ENCODE results near the gene TAS1R3. TPM values are rescaled to one million over a fixed set of nuclear protein-coding genes. Genes with fewer than 3 reads are reported as not detected.

The TAS1R3 gene
- total and polyA plus RNA-seq, 10 of the 15 experiments (the other 5 are each of a cell fraction or from before 2014, with no cell fraction given), result 0.04 to 0.51 (median 0.08) TPM; not detected in 3

- TF ChIP-seq TARDBP (IDR thresholded peaks at IDR 0.05; ENCODE audit: borderline replicate concordance) (no peak), HDGF (IDR thresholded peaks at IDR 0.05) (no peak; the same call in 1 of the 2 replicates), NFIC (IDR thresholded peaks at IDR 0.05; ENCODE audit: low read depth, low read length) (no peak), SMARCA5 (IDR thresholded peaks at IDR 0.05) (no peak)
These were observed 43.5 kb downstream of the TAS1R3 start (continued) for GRCh38 chr1:1374589-1374928.

DNA sequence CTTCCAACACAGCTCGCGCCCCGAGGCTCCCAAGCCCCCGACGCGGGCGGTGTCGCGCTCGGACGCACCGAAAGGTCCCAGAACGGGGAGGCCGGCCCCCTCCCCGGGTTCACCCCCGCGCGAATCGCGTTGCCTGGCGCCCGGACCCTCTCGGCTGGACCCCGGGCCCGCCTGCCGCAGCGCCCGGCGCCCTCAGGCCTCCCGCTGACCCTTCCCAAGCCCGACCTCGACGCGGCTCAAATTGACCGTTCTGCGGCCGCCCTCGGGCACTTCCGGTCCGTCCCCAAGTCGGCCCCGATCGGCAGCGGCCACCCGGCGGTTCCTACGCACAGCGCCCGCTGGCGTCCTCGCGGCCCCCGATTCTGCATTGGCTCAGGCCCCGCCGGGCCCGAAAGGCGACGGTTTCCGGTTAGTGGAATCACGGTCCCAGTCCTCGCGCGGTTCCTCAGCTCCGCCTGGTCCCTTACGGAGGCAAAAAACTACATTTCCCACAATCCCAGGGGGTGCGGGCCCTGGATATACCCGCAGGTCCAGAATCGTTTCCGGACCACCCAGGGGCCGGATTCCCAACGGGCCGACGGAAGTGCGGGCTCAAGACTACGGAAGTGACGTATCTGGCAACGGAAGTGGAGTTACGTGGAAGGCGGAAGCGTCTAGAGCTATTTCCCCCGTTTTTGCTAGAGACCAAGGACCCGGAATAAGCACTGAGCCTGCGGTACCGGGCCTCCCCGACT, 44.0 kb downstream of the TAS1R3 start, which contains the start of gene AURKAIP1:
TSS of gene AURKAIP1 (minus strand) at position 279 of the 734 bp plus-strand sequence. CDS start 451 bp downstream, outside the sequence.
- Histone ChIP-seq H3K79me2 (ENCODE audit: control insufficient read depth, insufficient read depth, low read length) (peaks cover 30% of the 10 kb centered on the region), H3K9me3 (replicated peaks; ENCODE audit: control insufficient read depth, insufficient read depth, low read length) (no peaks in the 10 kb centered on the region), H3K4me1 (ENCODE audit: control insufficient read depth, insufficient read depth, low read length) (peaks cover 24% of the 10 kb centered on the region), H3K4me3 (peak within 1 kb of the TSS; percentile 94), H3K27me3 (replicated peaks in 1 of 2; ENCODE audit: control insufficient read depth in 2 of 2, insufficient read depth in 2 of 2, low read length in 1 of 2) (no peaks in the 10 kb centered on the region), H3K27ac (ENCODE audit: control insufficient read depth, insufficient read depth) (peak within 1 kb of the TSS; percentile 86), H4K20me1 (ENCODE audit: control insufficient read depth, insufficient read depth) (no peaks in the 10 kb centered on the region), H3K4me2 (ENCODE audit: control insufficient read depth, insufficient read depth) (peak within 1 kb of the TSS; percentile 95), H3K36me3 (ENCODE audit: control insufficient read depth in 2 of 2, insufficient read depth in 2 of 2, low read length in 1 of 2) (peaks cover 0 to 3% of the 10 kb centered on the region in 2 experiments; a peak in 2 of 4 replicates), H2AFZ (ENCODE audit: control insufficient read depth, low read depth, low read length) (peak within 1 kb of the TSS; percentile 67), H3K9ac (ENCODE audit: control insufficient read depth, insufficient read depth, low read length) (peak within 1 kb of the TSS; percentile 95)
- CTCF ChIA-PET, result interaction anchor here (0.8 to 1.8 kb wide), 10 partner anchors 23 to 144 kb away, joined by 3 to 5 read pairs (median 4); partner anchors contain the start of genes CCNL2 and MRPL20
- no TSS peak for BruUV-seq (replicated peaks)
- WGBS (ENCODE audit: insufficient coverage, insufficient replicate concordance, low lambda C conversion rate, missing lambda C conversion rate), result 1% methylated on average over 85 of the region's 85 CpGs
- intact Hi-C loops (cut with micrococcal nuclease; ENCODE audit: unreplicated experiment) (loop anchor here (2.0 to 10.0 kb wide), 2 partner anchors 66 to 130 kb away; partner anchors contain the start of gene PUSL1), in situ Hi-C loops (cut with MboI) (no loop called here)
- SMC1A ChIA-PET (ENCODE audit: uncharacterized antibody, unreplicated experiment), result interaction anchor here (0.6 to 1.5 kb wide), 6 partner anchors 31 to 131 kb away, joined by 3 to 5 read pairs (median 3); no protein-coding TSS in a partner anchor
- RAD21 ChIA-PET (ENCODE audit: unreplicated experiment), result interaction anchor here (1.2 to 1.4 kb wide), 5 partner anchors 24 to 131 kb away, joined by 3 to 6 read pairs (median 4); partner anchors contain the start of gene CCNL2
- FAIRE-seq (peak; percentile 100), ATAC-seq (peak; percentile 94), DNase-seq (ENCODE audit: low read depth, low spot score) (peak; percentile 98)
- POLR2A ChIA-PET, result interaction anchor here (0.5 to 2.5 kb wide), 9 partner anchors 15 to 130 kb away, joined by 3 to 17 read pairs (median 3); partner anchors contain the start of gene CCNL2
- TF ChIP-seq USF1 (IDR thresholded peaks at IDR 0.05; ENCODE audit: borderline replicate concordance, extremely low read length, insufficient read depth, low read depth, low read length) (peak; percentile 17), SMC3 (IDR thresholded peaks at IDR 0.05; ENCODE audit: borderline replicate concordance, low read length) (no peak), FOXM1 (IDR thresholded peaks at IDR 0.05; ENCODE audit: low read depth, low read length) (no peak), CBX3 (IDR thresholded peaks at IDR 0.05; ENCODE audit: borderline replicate concordance, low read depth) (no peak), SREBF2 (IDR thresholded peaks at IDR 0.05; ENCODE audit: low read length) (no peak; the same call in none of the 2 replicates), DPF2 (IDR thresholded peaks at IDR 0.05) (peak; percentile 81), SPI1 (IDR thresholded peaks at IDR 0.05; ENCODE audit: borderline replicate concordance, insufficient read depth, low read depth, low read length) (peak; percentile 71), CBX5 (IDR thresholded peaks at IDR 0.05; ENCODE audit: low read depth) (peak; percentile 98), BCL11A (IDR thresholded peaks at IDR 0.05; ENCODE audit: low read depth, low read length) (no peak), USF2 (IDR thresholded peaks at IDR 0.05; ENCODE audit: borderline replicate concordance, low read depth, low read length) (no peak), NR2C1 (IDR thresholded peaks at IDR 0.05) (peak; percentile 97), MXI1 (IDR thresholded peaks at IDR 0.05; ENCODE audit: low read depth, low read length) (peak; percentile 84), ZNF207 (IDR thresholded peaks at IDR 0.05; ENCODE audit: borderline replicate concordance) (peak; percentile 100), NFYA (IDR thresholded peaks at IDR 0.05; ENCODE audit: borderline replicate concordance, low read depth, low read length) (no peak)
- TF ChIP-seq, protein P1, sequence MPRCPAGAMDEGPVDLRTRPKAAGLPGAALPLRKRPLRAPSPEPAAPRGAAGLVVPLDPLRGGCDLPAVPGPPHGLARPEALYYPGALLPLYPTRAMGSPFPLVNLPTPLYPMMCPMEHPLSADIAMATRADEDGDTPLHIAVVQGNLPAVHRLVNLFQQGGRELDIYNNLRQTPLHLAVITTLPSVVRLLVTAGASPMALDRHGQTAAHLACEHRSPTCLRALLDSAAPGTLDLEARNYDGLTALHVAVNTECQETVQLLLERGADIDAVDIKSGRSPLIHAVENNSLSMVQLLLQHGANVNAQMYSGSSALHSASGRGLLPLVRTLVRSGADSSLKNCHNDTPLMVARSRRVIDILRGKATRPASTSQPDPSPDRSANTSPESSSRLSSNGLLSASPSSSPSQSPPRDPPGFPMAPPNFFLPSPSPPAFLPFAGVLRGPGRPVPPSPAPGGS (IDR thresholded peaks at IDR 0.05; ENCODE audit: borderline replicate concordance, insufficient read depth, low read depth, low read length, poor library complexity, severe bottlenecking), result no peak

Measured in GM12878 (cell line).